CD14-positive monocyte (primary cell): ENCODE results near the gene PTGDS. TPM values are rescaled to one million over a fixed set of nuclear protein-coding genes. Genes with fewer than 3 reads are reported as not detected.

ENCODE experiments used
- DNase-seq, 3 donors: peaks; one replicate each; pipeline ENCODE4 v3.0.0-alpha.2; 2011 to 2022
- H2AFZ ChIP-seq: 2 replicates; pipeline ENCODE4 v1.6.0; 2012; ENCODE audit warnings: mild to moderate bottlenecking, low read depth, low read length, inconsistent platforms; ENCODE audit not compliant: insufficient read depth, poor library complexity, severe bottlenecking
- H3K27ac ChIP-seq, 2 donors: 1 replicate in 1 of 2; 2 replicates in 1 of 2; pipeline ENCODE4 v1.5.1; 2012 to 2013; ENCODE audit warnings: low read length in 2 of 2, control low read depth in 1 of 2, inconsistent platforms in 1 of 2, low read depth in 1 of 2, mild to moderate bottlenecking in 1 of 2
- H3K27me3 ChIP-seq, 2 donors: one replicate each; pipeline versions ENCODE4 v1.6.0 to v1.6.1; 2011 to 2013; ENCODE audit warnings: low read length in 2 of 2; ENCODE audit not compliant: control insufficient read depth in 2 of 2, insufficient read depth in 2 of 2
- H3K36me3 ChIP-seq, 2 donors: replicated peaks in 1 of 2; 1 replicate in 1 of 2; 2 replicates in 1 of 2; pipeline versions ENCODE4 v1.5.1 to v1.6.1; 2012 to 2013; ENCODE audit warnings: low read length in 2 of 2, control low read depth in 1 of 2, inconsistent platforms in 1 of 2, mild to moderate bottlenecking in 1 of 2; ENCODE audit not compliant: insufficient read depth in 2 of 2, control insufficient read depth in 1 of 2
- H3K4me1 ChIP-seq, 2 donors: 1 replicate in 1 of 2; 2 replicates in 1 of 2; pipeline versions ENCODE4 v1.5.1 to v1.6.1; 2012 to 2013; ENCODE audit warnings: low read length in 2 of 2, control low read depth in 1 of 2, inconsistent platforms in 1 of 2, mild to moderate bottlenecking in 1 of 2, moderate library complexity in 1 of 2; ENCODE audit not compliant: insufficient read depth in 2 of 2, control insufficient read depth in 1 of 2
- H3K4me2 ChIP-seq: replicated peaks from 2 replicates; pipeline ENCODE3; 2012; ENCODE audit warnings: low read length, moderate library complexity, mild to moderate bottlenecking; ENCODE audit not compliant: poor library complexity, severe bottlenecking; ENCODE audit errors: extremely low read depth
- H3K4me3 ChIP-seq, 3 experiments: fragments of 200-600 bp in 1 of 3; sonication (generic) in 1 of 3; replicated peaks in 1 of 3; 1 replicate in 2 of 3; 2 replicates in 1 of 3; pipeline ENCODE4 v1.5.1; 2011 to 2013; ENCODE audit warnings: low read length in 3 of 3, mild to moderate bottlenecking in 3 of 3, control low read depth in 2 of 3, low read depth in 2 of 3, inconsistent platforms in 1 of 3, moderate library complexity in 1 of 3
- H3K79me2 ChIP-seq: 2 replicates; pipeline ENCODE4 v1.6.0; 2012; ENCODE audit warnings: mild to moderate bottlenecking, control low read depth, inconsistent platforms, low read length, moderate library complexity; ENCODE audit not compliant: insufficient read depth
- H3K9ac ChIP-seq: 2 replicates; pipeline ENCODE4 v1.6.0; 2017; ENCODE audit warnings: low read length, mild to moderate bottlenecking; ENCODE audit not compliant: insufficient read depth, poor library complexity, severe bottlenecking
- H3K9me3 ChIP-seq, 2 donors: replicated peaks in 1 of 2; 1 replicate in 1 of 2; 2 replicates in 1 of 2; pipeline versions ENCODE4 v1.5.1 to v1.6.1; 2012 to 2013; ENCODE audit warnings: low read length in 2 of 2, control low read depth in 1 of 2; ENCODE audit not compliant: control insufficient read depth in 1 of 2, insufficient read depth in 1 of 2
- H4K20me1 ChIP-seq: 2 replicates; pipeline ENCODE4 v1.6.0; 2012; ENCODE audit warnings: mild to moderate bottlenecking, low read length, control low read depth, moderate library complexity; ENCODE audit not compliant: insufficient read depth
- H3K27ac Mint-ChIP-seq, 7 donors: one replicate each; pipeline ENCODE4 v1.8.0; 2020; ENCODE audit warnings: mild to moderate bottlenecking in 7 of 7, mixed read lengths in 7 of 7, moderate library complexity in 6 of 7, inconsistent platforms in 2 of 7
- H3K27me3 Mint-ChIP-seq, 3 donors: one replicate each; pipeline ENCODE4 v1.8.0; 2021 to 2022; ENCODE audit warnings: low read depth in 3 of 3, mild to moderate bottlenecking in 3 of 3, mixed read lengths in 3 of 3, moderate library complexity in 3 of 3, inconsistent platforms in 1 of 3
- H3K36me3 Mint-ChIP-seq, 2 donors: one replicate each; pipeline ENCODE4 v1.8.0; 2020; ENCODE audit warnings: mixed read lengths in 2 of 2, inconsistent platforms in 1 of 2, mild to moderate bottlenecking in 1 of 2
- H3K4me1 Mint-ChIP-seq: one replicate; pipeline ENCODE4 v1.8.0; 2020; ENCODE audit warnings: mild to moderate bottlenecking, mixed read lengths
- H3K4me3 Mint-ChIP-seq, 2 donors: one replicate each; pipeline ENCODE4 v1.8.0; 2020; ENCODE audit warnings: mild to moderate bottlenecking in 2 of 2, mixed read lengths in 2 of 2, moderate library complexity in 1 of 2
- H3K9me3 Mint-ChIP-seq, 7 donors: one replicate each; pipeline ENCODE4 v1.8.0; 2020 to 2022; ENCODE audit warnings: mixed read lengths in 7 of 7, mild to moderate bottlenecking in 6 of 7, moderate library complexity in 6 of 7, inconsistent platforms in 2 of 7
- CTCF ChIP-seq: fragments of 200-600 bp; IDR thresholded peaks from one replicate; pipeline ENCODE4 v1.8.0; 2022; ENCODE audit warnings: antibody characterized with exemption, mild to moderate bottlenecking
- WGBS: methylation state at CpG from one replicate; pipeline ENCODE4 v1.1.5; 2013; ENCODE audit warnings: missing lambda C conversion rate; ENCODE audit not compliant: insufficient coverage; 5-methylcytosine and 5-hydroxymethylcytosine counted together
- intact Hi-C, 2 donors: fragments of 100-400 bp; cut with micrococcal nuclease; formaldehyde crosslinking; loops; one replicate each; pipeline versions ENCODE4 v1.15.0 to v1.15.1; 2023
- polyA plus RNA-seq, 3 donors: library from polyadenylated mRNA; depleted of rRNA in 1 of 3; unstranded in 2 of 3; stranded (reverse) in 1 of 3; fragments of 300-500 nt in 2 of 3; fragments of >200 nt in 1 of 3; fragmentation: Illumina TruSeq in 2 of 3; gene quantifications; 1 replicate in 2 of 3; 2 replicates in 1 of 3; pipeline ENCODE4 v1.2.3, GENCODE V29; 2012 to 2021

PTGDS gene
- polyA plus RNA-seq, 3 donors, result 0.34 to 1.5 TPM; not detected in 1

GRCh38 chr9:136945333-136946227 lies 31.7 kb upstream of the PTGDS start:
- no peaks in the 10 kb centered on the region for H3K27me3 ChIP-seq

More at GRCh38 chr9:136945333-136946227, 31.7 kb upstream of the PTGDS start:
- WGBS, result 81% methylated on average over 18 of the region's 30 CpGs
- no peak for TF ChIP-seq CTCF
- Mint-ChIP-seq H3K9me3 (no peaks in the 10 kb centered on the region), H3K36me3 (peaks cover 16 to 27% of the 10 kb centered on the region in 2 donors), H3K4me3 (no peak overlapping the region), H3K27ac (peak overlapping the region in 1 of 7 donors; percentile 71), H3K27me3 (peaks cover 0 to 6% (median 4%) of the 10 kb centered on the region in 3 donors), H3K4me1 (peaks cover 15% of the 10 kb centered on the region)
- intact Hi-C loops, result loop anchor here (2.0 to 10.0 kb wide), 4 partner anchors 59 to 141 kb away; partner anchors contain the start of genes AJM1 (in 1 of the 2), FUT7 (in 1 of the 2), PHPT1 (in 1 of the 2) and RABL6 (in 1 of the 2)
- Histone ChIP-seq H3K4me1 (peaks cover 24 to 38% of the 10 kb centered on the region in 2 donors), H3K4me3 (no peak overlapping the region), H3K79me2 (peaks cover 20% of the 10 kb centered on the region), H3K27ac (no peak overlapping the region), H3K36me3 (peaks cover 25 to 27% of the 10 kb centered on the region in 2 donors), H3K9ac (no peak overlapping the region), H2AFZ (no peak overlapping the region), H3K4me2 (no peak overlapping the region), H4K20me1 (peaks cover 33% of the 10 kb centered on the region), H3K9me3 (no peaks in the 10 kb centered on the region)
- DNase-seq, result no peak
